Measurements from ENCODE around the gene PDZK1. TPM values are rescaled to one million over a fixed set of nuclear protein-coding genes. Genes with fewer than 3 reads are reported as not detected.
A peak's percentile ranks its signal among the peaks of the same experiment; 100 is the strongest.

The PDZK1 gene
- 2.7 and 3.4 TPM in 2 replicates for total RNA-seq (2021)
- percentile 38 among the genes with signal in this experiment for Bru-seq, nascent RNA
- BruChase-seq, experiment 1, labeled RNA remaining after a 2-hour chase = percentile 46 among the genes with signal in this experiment
- percentile 46 among the genes with signal in this experiment for BruChase-seq, experiment 2, labeled RNA remaining after a 6-hour chase
- long read RNA-seq, transcript PDZK1-202 (9 exons, 2,230 nt) = major isoform, 10 of 13 reads
- long read RNA-seq, partial matches to known transcripts = 2 of 13 reads
- long read RNA-seq, other reads (novel, unspliced or antisense) = 1 of 13 reads

- TF ChIP-seq EZH2 (IDR thresholded peaks at IDR 0.05; ENCODE audit: low read depth) (no peak), CTCF (conservative IDR thresholded peaks at IDR 0.05) (no peak)
These were observed at the start of gene PDZK1 for GRCh38 chr1:145707183-145707867. TSS of gene PDZK1 (minus strand) at chr1:145707368. CDS start at chr1:145688021, 19,347 bp downstream.

GRCh38 chr1:145751491-145752037 is 44.4 kb upstream of the PDZK1 start:
- DNase-seq = no peak
- Histone ChIP-seq H3K9me2 (ENCODE audit: insufficient read depth) (no peaks in the 10 kb centered on the region), H3K9me3 (ENCODE audit: insufficient read depth, low read depth) (no peaks in the 10 kb centered on the region), H3F3A (ENCODE audit: insufficient read depth, low read depth) (0 out of 2 replicates have a peak, but pooled peaks cover 4% of the 10 kb centered on the region), H3K4me2 (no peak overlapping the region), H3K27ac (no peak overlapping the region), H3K27me3 (ENCODE audit: insufficient read depth, low read depth) (no peaks in the 10 kb centered on the region), H3K79me2 (ENCODE audit: low read depth) (no peaks in the 10 kb centered on the region), H2AFZ (no peak overlapping the region), H3K4me1 (replicated peaks; ENCODE audit: insufficient read depth) (no peaks in the 10 kb centered on the region), H3K36me3 (ENCODE audit: low read depth) (peaks cover 3% of the 10 kb centered on the region; the same call in 1 of the 2 replicates), H3K4me3 (no peak overlapping the region), H4K20me1 (ENCODE audit: insufficient read depth) (no peaks in the 10 kb centered on the region)
- no TSS peak for BruUV-seq (replicated peaks)
- intact Hi-C loops (cut with micrococcal nuclease; ENCODE audit: unreplicated experiment) = no loop called here
- TF ChIP-seq EZH2 (IDR thresholded peaks at IDR 0.05; ENCODE audit: low read depth) = no peak
- no peak for TF ChIP-seq CTCF (conservative IDR thresholded peaks at IDR 0.05)
- CTCF ChIA-PET = interaction anchor here (0.6 kb wide), 2 partner anchors 255 to 256 kb away, joined by 3 read pairs; no protein-coding TSS in a partner anchor
- POLR2A ChIA-PET (ENCODE audit: unreplicated experiment) = interaction anchor here (0.7 kb wide), 1 partner anchor 74 kb away, joined by 3 read pairs; no protein-coding TSS in a partner anchor

More at GRCh38 chr1:145707183-145707867, at the start of gene PDZK1:
- H3K9me2 ChIP-seq (ENCODE audit: insufficient read depth) = no peaks in the 10 kb centered on the region
- H3K9me3 ChIP-seq (ENCODE audit: insufficient read depth, low read depth) = no peaks in the 10 kb centered on the region
- H3K4me2 ChIP-seq = peak within 1 kb of the TSS; percentile 42
- H3K4me3 ChIP-seq = no peak within 1 kb of the TSS
- DNase-seq = peak; percentile 38 to 48
- intact Hi-C loops (cut with micrococcal nuclease; ENCODE audit: unreplicated experiment) = no loop called here
- ChIA-PET POLR2A (ENCODE audit: unreplicated experiment) (no interaction called here), CTCF (no interaction called here)
- no TSS peak for BruUV-seq (replicated peaks)
- H3F3A ChIP-seq (ENCODE audit: insufficient read depth, low read depth) = peaks cover 33% of the 10 kb centered on the region
- no peaks in the 10 kb centered on the region for H4K20me1 ChIP-seq (ENCODE audit: insufficient read depth)
- peaks cover 39% of the 10 kb centered on the region for H3K4me1 ChIP-seq (replicated peaks; ENCODE audit: insufficient read depth)
- peak within 1 kb of the TSS; percentile 68 for H3K27ac ChIP-seq
- H2AFZ ChIP-seq = no peak within 1 kb of the TSS
- no peaks in the 10 kb centered on the region for H3K36me3 ChIP-seq (ENCODE audit: low read depth)
- H3K79me2 ChIP-seq (ENCODE audit: low read depth) = no peaks in the 10 kb centered on the region
- no peaks in the 10 kb centered on the region for H3K27me3 ChIP-seq (ENCODE audit: insufficient read depth, low read depth)

GRCh38 chr1:145750426-145750825 is 43.3 kb upstream of the PDZK1 start:
- CTCF ChIA-PET = no interaction called here
- Histone ChIP-seq H2AFZ (no peak overlapping the region), H3K4me2 (no peak overlapping the region), H3K36me3 (ENCODE audit: low read depth) (peaks cover 3% of the 10 kb centered on the region; the same call in 1 of the 2 replicates), H3F3A (ENCODE audit: insufficient read depth, low read depth) (0 out of 2 replicates have a peak, but pooled peaks cover 4% of the 10 kb centered on the region), H3K4me1 (replicated peaks; ENCODE audit: insufficient read depth) (no peaks in the 10 kb centered on the region), H3K4me3 (no peak overlapping the region), H3K9me3 (ENCODE audit: insufficient read depth, low read depth) (no peaks in the 10 kb centered on the region), H3K27ac (no peak overlapping the region), H3K9me2 (ENCODE audit: insufficient read depth) (no peaks in the 10 kb centered on the region), H4K20me1 (ENCODE audit: insufficient read depth) (no peaks in the 10 kb centered on the region), H3K27me3 (ENCODE audit: insufficient read depth, low read depth) (no peaks in the 10 kb centered on the region), H3K79me2 (ENCODE audit: low read depth) (no peaks in the 10 kb centered on the region)
- DNase-seq = no peak
- POLR2A ChIA-PET (ENCODE audit: unreplicated experiment) = no interaction called here
- intact Hi-C loops (cut with micrococcal nuclease; ENCODE audit: unreplicated experiment) = no loop called here
- TF ChIP-seq EZH2 (IDR thresholded peaks at IDR 0.05; ENCODE audit: low read depth) (no peak), CTCF (conservative IDR thresholded peaks at IDR 0.05) (no peak)
- BruUV-seq (replicated peaks) = no TSS peak

Data from PC-9 (cell line).